T47D (cell line): Measurements from ENCODE around the gene CCNB3.
"Not testable (repeated sequence)": the region's sequence is repeated elsewhere in the genome, so short reads cannot be mapped to it uniquely, and the experiment has no call there.

Experiments
- DNase-seq, 2 experiments: peaks; one replicate each; pipeline versions ENCODE4 v3.0.0 to v3.0.0-alpha.2; 2011 to 2012; ENCODE audit warnings: low read depth in 1 of 2, low spot score in 1 of 2
- JUND ChIP-seq: IDR thresholded peaks from 2 replicates; pipeline ENCODE4 v1.6.1; 2012; ENCODE audit warnings: low read depth
- in situ Hi-C: cut with HindIII; loops from 2 replicates; pipeline ENCODE4 v1.10.0; 2016; ENCODE audit warnings: low sequenced_read_pairs, low pct_unique_long_range_greater_than_20kb

Gene CCNB3

GRCh38 chrX:50188859-50189600 is 15.5 kb upstream of the CCNB3 start:
- in situ Hi-C loops = no loop called here
- TF ChIP-seq JUND = no peak
- DNase-seq = no peak

- no peak for TF ChIP-seq JUND
- in situ Hi-C loops = no loop called here
- DNase-seq = no peak
Measured at GRCh38 chrX:50198348-50198747, 6.2 kb upstream of the CCNB3 start.

GRCh38 chrX:50200907-50201306 is 3.7 kb upstream of the CCNB3 start, which contains the start of gene AKAP4:
AKAP4 (minus strand) TSS chrX:50201007; CDS start chrX:50200889, 118 bp downstream.
- no peak for DNase-seq
- in situ Hi-C loops = no loop called here
- TF ChIP-seq JUND = no peak

- in situ Hi-C loops = no loop called here
- no peak for DNase-seq
- TF ChIP-seq JUND = no peak
Measured at GRCh38 chrX:50202539-50202938, 2.0 kb upstream of the CCNB3 start.

- no peak for TF ChIP-seq JUND
- in situ Hi-C loops = no loop called here
Measured at GRCh38 chrX:50206753-50207152, 2.2 kb downstream of the CCNB3 start.

GRCh38 chrX:50211510-50211909 is 6.9 kb downstream of the CCNB3 start:
- TF ChIP-seq JUND = no peak
- in situ Hi-C loops = no loop called here
- DNase-seq = peak in 1 of 2 experiments; percentile 69

More at GRCh38 chrX:50206753-50207152, 2.2 kb downstream of the CCNB3 start:
- DNase-seq = peak in 1 of 2 experiments; percentile 23

GRCh38 chrX:50281253-50281652 is 76.7 kb downstream of the CCNB3 start:
- no peak for TF ChIP-seq JUND
- in situ Hi-C loops = no loop called here
- no peak for DNase-seq

- in situ Hi-C loops = no loop called here
- TF ChIP-seq JUND = no peak
- DNase-seq = no peak
Measured at GRCh38 chrX:50327235-50327634, 122.7 kb downstream of the CCNB3 start.

GRCh38 chrX:50332668-50333067 is 128.1 kb downstream of the CCNB3 start:
- in situ Hi-C loops = not testable (repeated sequence)

GRCh38 chrX:50333308-50333707 is 128.7 kb downstream of the CCNB3 start:
- TF ChIP-seq JUND = no peak
- in situ Hi-C loops = no loop called here
- DNase-seq = no peak

More at GRCh38 chrX:50332668-50333067, 128.1 kb downstream of the CCNB3 start:
- DNase-seq = not testable (repeated sequence)

GRCh38 chrX:50343917-50344316 is 139.4 kb downstream of the CCNB3 start:
- in situ Hi-C loops = no loop called here
- no peak for TF ChIP-seq JUND
- DNase-seq = no peak

GRCh38 chrX:50372966-50373365 is 168.4 kb downstream of the CCNB3 start:
- DNase-seq = no peak
- in situ Hi-C loops = no loop called here
- TF ChIP-seq JUND = no peak

- in situ Hi-C loops = no loop called here
- no peak for DNase-seq
- no peak for TF ChIP-seq JUND
Measured at GRCh38 chrX:50375481-50376267, 171.1 kb downstream of the CCNB3 start.
